GF-D8 (cell line): ENCODE data around the gene AKAP6.

Source experiments
- DNase-seq: peaks from one replicate; lab custom pipeline; 2025; lab: John Stamatoyannopoulos, UW

AKAP6 gene

DNA sequence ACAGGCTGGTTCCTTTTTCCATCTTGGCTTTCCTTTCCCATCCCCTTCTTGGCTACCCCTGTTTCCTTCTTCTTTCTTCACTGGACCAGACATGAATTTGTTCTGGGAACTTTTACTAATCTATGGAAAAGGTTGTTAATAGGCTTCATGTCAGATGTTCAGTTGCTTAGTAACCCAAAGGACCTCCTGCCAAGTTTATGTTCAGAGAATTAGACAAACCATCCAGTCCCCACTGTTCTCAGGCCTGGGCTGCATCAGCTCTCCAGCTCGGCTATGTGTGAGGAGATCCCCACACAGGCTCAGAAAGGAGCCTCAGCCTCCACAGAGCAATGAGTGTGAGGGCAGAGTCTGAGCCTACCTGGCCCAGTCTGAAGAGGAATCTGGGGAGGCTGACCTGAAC is 78.0 kb downstream of the AKAP6 start:
- DNase-seq: no peak

DNA sequence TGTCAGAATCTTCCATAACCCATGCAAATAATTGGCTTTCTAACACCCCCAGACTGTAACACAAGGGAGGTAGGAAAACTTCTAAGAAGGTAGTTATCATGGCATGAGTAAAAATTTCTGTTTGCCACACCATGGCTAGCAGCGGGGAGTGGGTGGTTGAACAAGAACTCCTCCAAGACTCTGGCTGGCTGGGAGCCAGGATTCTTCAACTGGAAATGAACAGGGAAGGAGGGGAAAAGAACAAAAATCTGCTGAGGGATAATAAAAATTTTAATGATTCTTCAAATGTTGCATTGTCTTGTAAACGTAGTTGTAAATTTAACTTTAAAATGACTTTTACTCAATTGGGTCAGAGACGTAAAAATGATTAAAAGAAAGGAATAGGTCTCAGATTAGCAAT is 78.9 kb downstream of the AKAP6 start:
- no peak for DNase-seq

DNA sequence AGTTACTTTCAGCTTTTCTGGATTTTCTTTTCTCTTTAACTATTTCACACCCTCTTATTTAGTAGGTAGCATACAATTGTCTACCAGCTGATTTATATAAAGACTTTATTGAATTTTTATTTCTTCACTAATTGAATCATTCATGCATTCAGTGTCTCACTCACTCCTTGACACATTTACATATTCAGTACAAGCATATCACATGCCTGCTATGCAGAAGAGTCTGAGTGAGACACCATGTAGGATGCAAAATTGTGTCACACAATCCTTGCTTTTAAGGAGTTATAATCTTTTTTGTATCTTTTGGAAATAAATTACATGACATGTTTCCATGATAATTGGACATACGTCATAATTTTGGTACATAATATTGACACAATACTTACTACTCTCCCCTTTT is 83.0 kb downstream of the AKAP6 start:
- DNase-seq: no peak

DNA sequence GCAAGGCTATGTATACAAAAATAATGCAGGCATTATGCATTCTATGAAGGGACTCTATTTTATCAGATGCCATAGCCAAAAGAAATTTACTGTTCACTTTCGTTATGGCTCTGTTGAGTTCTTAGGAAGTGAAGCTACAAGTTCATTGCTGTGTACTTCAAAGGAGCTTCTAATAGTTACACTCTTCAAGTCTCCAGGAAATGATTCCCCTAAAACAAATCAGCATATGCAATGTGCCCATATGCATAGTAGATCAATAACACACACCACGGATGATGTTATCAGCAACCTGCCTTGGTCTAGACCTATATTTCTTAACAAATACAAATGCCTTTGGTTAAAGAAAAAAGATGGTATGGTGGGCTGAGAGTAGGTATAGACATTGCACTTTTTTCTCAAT is 83.4 kb downstream of the AKAP6 start:
- no peak for DNase-seq

DNA sequence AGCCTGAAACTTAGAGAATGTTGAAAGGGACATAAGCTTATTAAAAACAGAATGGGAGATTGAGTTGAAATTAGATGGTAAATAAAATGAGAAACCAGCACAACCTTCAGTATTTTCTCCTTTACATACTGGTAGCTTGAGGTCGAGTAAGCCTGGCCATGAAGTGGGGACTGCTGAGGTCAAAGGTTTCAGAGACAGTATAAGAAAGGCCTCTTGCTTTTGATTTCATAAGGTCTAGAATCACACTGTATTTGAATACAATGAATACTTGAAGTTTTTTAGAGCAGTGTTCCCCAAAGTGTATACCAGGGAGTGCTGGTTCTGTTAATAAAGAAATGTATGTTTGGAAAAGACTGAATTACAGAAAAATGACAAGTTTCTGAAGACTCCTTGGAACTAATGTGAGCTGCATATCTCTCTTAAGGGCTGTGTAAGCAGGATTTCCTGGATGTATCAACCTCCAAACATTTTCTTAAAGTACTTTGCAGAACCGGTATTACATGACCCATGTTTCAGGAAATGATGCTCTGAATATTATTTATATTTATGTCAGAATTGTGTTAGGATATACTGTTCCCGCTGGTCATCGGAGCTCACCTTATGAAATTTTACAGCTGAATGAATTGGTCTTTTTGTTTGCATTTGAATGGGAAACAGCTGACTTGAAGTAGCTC is 85.0 kb downstream of the AKAP6 start:
- no peak for DNase-seq

DNA sequence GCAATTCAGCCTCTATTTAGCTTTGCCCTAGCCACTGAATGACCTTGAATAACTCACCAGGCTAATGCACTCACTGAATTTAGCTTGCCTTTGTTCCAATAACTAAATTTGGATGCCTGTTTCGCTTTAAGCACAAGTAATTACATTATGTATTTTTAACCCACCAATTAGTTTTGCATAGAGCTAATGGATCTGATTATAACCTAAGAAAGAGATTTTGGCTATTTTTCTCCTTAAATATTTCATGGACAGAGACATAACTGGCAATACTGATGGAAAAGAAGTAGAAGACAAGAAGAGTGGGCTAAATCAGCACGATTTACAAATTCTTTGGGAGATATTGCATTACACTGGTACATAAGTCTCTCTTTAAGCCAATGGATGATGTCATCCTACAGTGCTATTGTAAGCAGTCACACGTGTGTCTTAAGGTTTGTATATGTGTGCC is 85.7 kb downstream of the AKAP6 start:
- DNase-seq: no peak

DNA sequence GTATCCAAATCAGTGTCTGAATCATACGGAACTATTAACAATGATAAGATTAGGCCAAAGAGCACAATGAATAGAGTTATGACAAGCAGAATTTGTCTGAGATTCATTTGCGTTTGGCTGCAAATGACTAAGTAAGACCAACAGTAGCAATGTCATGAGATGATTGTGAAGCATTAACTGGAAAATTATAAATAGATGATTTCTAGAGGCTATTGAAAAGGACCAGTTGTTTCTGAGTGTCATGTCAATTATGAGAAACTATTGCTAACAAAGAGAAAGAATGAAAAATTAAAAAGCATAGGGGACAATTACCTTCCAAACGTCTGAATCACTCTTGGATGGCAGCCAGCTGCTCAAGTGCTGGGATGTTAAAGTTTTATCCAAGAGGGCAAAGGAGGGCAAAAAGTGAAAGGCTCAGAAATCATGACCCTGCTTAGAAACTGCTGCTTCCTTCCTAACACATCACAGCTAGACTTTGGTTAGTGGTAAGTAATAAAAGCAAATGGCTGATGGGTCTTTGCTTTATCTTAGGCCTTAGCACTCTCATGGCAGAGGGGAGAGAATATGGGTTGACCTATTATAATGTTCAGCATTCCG is 89.0 kb downstream of the AKAP6 start:
- DNase-seq: no peak

DNA sequence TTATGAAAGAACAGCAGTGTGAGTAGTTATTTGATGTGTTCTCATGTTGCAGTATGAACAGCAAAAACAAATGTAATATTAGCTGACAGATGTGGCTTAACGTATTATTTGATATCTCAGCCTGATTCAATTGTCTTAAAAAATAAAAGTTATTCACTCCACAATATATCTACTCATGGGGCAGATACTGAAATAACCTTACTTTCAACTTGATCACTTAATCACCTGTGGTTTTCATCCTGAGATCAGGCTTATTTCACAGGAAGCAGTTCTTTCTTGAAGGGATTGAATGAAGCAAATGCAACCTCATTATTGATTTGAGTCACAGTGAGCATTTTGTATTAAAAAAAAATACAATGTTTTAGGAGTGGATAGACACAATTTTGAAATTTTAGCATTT is 90.3 kb downstream of the AKAP6 start:
- no peak for DNase-seq

DNA sequence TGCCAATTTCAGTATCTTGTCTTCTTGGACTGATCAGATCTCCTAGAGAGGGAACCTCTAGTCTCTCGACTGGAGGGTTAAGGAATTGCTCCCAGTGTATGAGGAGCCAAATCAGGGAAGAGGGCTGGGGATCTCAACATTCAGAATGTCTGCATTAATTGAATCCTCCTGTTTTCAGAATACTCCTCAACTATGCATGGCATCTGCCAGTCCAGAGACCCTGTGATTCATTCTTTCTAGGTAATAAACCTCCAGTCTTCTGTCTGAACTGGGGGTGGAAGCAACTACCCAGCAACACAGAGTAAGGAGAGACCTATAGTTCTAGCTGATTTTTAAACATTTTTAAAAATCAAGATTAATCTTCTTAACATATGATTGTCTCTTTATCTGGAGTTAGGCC is 92.7 kb downstream of the AKAP6 start:
- DNase-seq: no peak

DNA sequence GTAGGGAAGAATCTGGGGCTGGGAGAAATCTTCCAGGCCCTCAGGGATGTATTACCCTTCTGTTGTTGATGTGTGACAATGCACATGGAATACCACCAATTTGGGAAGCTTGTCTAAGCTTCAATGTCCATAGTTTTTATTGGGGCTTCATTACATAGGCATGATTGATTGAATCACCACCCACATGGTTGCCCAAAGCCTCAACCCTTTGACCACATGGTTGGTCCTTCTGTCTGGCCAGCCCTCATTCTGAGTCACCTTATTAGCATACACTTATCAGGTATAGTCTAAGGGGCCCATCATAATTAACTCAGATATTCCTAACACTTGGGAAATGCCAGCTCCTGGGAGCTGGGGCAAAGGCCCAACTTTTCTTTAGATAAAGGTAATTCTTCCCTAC is 93.3 kb downstream of the AKAP6 start:
- DNase-seq: no peak

DNA sequence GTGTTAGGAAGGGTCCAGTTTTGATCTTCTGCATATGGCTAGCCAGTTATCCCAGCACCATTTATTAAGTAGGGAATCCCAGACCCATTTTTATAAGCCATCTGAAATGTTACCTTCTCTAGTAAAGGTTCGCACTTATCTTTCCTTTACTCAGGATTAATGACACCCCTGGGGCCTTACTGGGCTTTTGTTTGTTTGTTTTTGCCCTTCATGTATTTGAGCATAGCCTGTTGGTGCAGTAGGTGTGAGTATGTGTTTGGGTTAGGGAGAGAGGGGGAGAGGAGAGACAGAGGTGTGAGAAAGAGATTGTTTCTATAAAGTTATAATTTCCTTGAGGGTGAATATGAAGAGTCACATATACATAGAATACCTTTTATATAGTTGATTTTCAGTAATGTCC is 96.9 kb downstream of the AKAP6 start:
- no peak for DNase-seq

DNA sequence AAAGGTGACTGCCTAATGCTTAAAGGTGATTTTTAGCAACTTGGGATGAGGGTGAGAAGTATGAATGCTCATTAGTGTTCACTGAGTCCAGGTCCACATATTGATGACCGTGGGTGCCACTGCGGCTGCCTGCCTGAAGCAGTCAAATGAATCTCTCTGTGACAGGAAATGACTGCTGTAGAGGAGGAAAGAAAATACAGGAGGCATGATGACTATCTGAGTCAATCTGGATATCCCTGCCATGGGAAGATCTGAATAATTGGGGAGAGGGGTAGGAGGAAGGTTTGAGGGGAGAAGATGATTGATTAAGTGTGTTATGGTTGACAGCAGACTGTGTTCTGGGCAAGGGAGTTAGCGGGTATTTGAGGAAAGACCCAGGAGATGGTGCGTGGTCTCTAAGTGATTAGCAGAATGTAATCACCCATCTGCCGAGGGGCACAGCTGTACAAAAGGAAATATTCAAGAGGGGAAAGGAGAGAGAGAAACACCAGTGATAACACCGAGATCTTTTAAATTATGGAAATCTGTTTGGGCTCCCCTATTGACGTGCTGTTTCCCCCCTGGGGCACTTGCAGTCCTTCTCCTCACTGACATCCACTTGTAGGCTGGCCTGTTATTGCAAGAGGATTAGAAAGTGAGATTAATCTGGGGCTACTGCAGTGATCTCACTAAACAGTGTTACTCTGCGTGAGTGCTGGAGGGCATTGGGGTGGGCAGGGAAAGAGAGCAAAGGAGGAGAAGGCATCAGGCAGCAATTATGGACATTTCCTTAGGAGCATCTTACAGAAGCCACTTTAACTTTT is 97.7 kb downstream of the AKAP6 start:
- DNase-seq: no peak

DNA sequence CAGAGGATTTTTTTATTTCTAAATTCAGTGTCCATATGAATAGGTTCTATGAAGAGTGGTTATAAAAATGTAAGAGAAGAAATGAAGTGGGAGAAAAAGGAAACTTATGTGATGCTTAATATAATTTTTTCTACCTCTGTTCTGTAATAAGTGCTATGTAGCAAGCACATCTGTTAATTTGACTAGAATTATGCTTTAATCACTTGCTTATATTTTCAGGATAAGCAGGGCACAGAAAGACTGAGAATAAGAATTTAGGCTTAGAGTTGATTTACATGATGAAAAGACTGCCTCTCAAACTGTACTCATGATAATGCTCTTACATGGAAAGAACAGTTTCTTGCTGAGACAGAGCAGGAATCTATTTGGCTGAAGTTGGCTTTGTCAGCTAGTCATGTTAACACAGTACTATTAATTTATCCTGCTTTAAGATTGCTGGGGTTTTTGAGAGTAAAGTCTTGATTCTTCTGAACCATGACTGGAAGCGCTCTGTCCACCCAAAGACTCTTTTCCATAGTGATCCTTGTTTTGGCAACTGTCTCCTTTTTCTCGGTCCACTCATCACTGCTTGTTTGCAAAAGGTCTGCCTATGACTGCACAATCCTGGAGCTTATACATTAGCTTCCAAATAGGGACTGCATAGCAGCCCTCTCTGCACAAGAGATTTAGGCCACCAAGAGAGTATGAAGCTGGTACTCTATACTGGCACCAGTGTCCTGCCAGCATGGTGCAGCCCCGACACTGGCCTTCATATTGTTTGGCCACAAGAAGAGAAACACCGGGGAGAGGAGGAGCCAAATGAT is 98.8 kb downstream of the AKAP6 start:
- no peak for DNase-seq

DNA sequence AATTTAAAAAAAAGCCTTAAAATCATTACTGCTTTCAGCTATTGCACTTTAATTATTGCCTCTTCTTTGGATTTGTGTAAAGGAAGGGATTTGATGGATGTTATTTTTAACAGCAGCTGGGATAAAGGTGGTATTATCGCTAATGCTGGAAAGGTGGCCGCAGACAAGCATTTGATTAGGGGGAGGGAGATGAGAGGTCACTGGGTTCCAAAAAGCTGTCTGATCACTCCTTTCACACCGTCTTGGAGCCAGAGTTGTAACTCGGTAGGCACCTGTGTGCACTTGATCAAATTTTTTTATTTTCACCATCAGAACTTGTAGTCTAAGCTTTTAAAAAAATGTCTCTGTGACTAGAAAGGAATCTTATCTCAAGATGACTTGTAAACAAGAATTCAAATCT is 99.8 kb downstream of the AKAP6 start:
- DNase-seq: no peak

DNA sequence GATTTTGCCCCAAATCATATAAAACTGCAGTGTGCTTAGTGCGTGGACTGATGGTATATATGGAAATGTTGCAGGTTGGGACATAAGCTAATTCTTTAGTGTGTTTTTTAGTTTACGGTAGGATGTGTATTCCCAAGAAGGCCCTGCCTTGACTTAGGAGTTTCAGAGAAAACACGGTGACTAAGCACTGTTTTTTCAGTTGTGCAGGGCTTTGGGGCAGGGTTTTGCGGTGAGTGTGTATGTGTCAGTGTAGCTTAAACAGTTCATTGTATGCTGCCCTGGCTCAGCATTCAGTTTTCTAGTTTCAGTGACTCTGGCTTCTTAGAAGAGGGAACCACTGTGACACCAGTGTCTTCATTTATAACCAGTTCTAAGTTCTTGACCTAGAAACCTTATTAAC is 101.2 kb downstream of the AKAP6 start:
- no peak for DNase-seq

DNA sequence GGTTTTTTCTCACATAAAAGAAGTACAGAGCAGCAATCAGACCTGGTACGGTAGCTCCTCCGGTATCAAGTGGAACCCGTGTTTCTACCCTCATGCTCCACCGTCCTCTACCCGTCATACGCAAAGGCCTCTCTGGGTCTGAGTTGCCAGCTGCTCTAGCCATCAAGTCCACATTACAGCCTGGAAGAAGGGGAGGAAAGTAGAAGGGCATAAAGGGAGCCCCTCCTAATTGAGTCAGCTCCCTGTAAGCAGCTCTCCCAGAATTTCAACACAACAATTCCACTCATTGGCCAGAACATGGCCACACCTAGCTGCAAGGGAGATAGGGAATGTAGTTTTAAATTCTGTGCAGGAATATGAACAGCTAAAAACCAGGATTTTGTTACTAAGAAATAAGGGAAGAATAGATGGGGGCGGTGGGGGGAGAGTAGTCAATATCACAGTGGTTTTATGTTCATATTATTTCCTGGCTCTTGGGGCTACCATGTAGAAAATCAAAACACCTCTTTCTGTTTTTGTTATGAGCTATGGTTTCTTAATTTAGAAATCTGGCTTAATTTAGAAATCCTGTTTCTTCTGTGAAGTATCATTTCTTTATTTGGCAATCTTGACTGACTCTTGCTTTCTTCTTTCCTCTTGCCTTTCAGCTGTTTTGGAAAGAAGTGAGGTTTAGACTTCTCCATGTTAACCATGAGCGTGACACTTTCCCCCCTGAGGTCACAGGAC is 103.9 kb downstream of the AKAP6 start:
- DNase-seq: no peak

DNA sequence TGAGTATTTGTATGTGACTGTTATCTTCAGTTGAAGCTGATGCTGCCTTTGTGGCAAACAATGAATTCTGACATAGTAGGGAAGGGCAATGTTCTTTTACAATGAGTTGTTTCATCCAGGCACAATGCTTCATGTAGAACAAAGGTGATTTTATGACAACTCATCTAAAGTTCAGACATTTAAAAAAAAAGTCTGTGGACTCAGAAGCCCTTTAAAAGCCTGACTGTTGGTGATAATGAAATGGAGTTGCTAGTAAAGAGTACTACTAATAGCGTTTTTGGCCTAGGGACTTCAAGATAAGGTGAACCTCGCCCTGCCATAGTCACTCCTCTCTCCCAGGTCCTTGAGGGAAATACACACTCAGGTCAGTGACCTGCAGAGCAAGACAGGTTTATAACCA is 105.1 kb downstream of the AKAP6 start:
- DNase-seq: no peak

DNA sequence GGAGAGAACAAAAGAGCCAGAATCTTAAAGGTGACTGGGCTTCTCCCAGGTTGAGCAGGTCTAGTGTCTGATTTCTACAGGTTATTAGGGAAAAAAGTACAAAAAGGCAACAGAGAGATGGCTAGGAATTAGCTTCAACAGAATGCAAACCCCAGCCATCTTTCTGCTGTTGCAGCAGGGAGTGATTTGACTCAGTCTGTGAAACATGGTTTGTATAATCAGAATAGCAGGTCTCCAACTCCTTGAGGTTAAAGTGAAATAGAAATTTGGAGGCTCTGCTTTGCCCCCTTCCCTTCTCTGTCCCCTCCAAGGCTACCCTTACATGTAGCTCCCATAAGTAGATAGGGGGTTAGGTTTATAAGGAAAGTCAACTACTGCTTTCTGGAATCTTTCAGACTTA is 105.8 kb downstream of the AKAP6 start:
- DNase-seq: no peak

DNA sequence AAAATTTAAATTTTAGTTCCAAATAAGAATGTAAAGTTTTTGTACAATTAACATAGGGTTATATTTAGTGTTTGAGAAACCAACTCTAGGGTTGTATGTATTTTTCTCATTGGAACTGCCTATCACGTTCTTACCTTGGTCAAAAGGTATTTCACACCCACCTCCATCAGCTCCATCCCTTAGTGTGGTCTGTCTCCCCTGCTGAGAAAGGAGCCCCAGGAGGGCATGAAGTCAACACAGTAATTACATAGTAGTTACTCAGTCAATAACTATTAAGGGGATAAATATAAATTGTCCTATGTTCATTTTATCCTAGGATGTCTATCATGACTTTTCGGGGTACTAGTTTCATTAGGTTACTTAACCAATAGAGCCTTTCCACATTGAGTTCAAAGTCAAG is 106.3 kb downstream of the AKAP6 start:
- no peak for DNase-seq

DNA sequence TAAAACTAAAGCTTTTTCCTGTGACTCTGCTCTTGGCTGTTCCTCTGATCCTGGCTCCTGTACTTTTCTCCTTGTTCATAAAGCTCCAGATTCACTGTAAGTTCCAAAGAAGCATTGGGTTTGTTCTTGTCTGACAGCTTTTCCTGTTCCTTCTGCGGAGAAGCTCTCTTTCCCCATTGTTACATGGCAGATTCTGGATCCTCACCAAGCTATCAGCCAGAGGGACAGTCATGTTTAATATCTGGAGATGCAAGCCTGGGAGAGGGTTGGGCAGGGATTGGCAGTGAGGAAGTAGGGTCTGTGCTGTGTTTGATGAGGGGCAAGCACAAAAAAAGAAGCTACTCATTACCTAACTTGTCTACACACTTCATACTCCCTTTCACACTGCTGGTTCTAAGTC is 107.9 kb downstream of the AKAP6 start:
- no peak for DNase-seq

DNA sequence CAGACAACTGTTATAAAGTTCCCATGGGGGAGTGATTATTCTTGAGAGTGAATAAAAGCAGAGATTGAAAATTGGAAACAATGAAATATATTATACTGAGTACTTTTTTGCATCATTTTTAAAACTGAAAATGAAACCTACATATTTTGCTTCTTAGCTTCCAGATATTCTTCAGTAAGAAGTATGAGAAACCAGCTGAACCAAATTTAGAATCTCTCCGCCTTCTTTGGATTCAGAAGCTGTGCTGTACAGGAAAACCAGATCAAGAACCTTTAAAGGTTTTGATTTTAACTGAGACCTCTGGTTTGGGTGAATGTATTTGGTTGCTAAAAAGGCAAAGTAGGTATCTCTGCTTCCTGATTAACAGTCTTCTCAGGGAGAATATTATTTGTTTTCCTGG is 109.4 kb downstream of the AKAP6 start:
- DNase-seq: no peak
